Cardiac muscle cell (in vitro differentiated cells and primary cell): ENCODE data around the gene TP53RK. TPM values are rescaled to one million over a fixed set of nuclear protein-coding genes. Genes with fewer than 3 reads are reported as not detected.

Source experiments
- DNase-seq, 2 donors: peaks; one replicate each; pipeline versions ENCODE4 v3.0.0 to v3.0.0-alpha.2; 2010 to 2017; ENCODE audit warnings: low read depth in 1 of 2, low spot score in 1 of 2
- H3K27ac ChIP-seq: fragments of 200-600 bp; sonication (generic); 2 replicates; pipeline ENCODE4 v1.5.1; 2016
- H3K27me3 ChIP-seq: fragments of 200-600 bp; sonication (generic); 2 replicates; pipeline ENCODE4 v1.6.0; 2016; ENCODE audit warnings: control low read depth
- H3K36me3 ChIP-seq: fragments of 200-600 bp; sonication (generic); 2 replicates; pipeline ENCODE4 v1.5.1; 2016; ENCODE audit warnings: control low read depth
- H3K4me1 ChIP-seq: fragments of 200-600 bp; sonication (generic); 2 replicates; pipeline ENCODE4 v1.8.1; 2017; ENCODE audit warnings: low read depth, mild to moderate bottlenecking, mixed run types
- H3K4me3 ChIP-seq: fragments of 200-600 bp; sonication (generic); 2 replicates; pipeline ENCODE4 v1.5.1; 2016; ENCODE audit warnings: mild to moderate bottlenecking
- H3K9me3 ChIP-seq: fragments of 200-600 bp; sonication (generic); 2 replicates; pipeline ENCODE4 v1.5.1; 2017; ENCODE audit warnings: low read depth, mild to moderate bottlenecking, control low read depth
- CTCF ChIP-seq: IDR thresholded peaks from 2 replicates; pipeline ENCODE4 v1.5.1; 2012; ENCODE audit warnings: low read depth, mild to moderate bottlenecking, low read length
- polyA plus RNA-seq: library from polyadenylated mRNA; unstranded; fragments of >200 nt; fragmentation: Nextera tagmentation; extraction: Ambion mirVana; gene quantifications from 2 replicates; pipeline ENCODE4 v1.2.1, GENCODE V29; 2016
- total RNA-seq: library from RNA; depleted of rRNA; stranded (reverse); fragments of >200 nt; gene quantifications from 2 replicates; pipeline ENCODE4 v1.2.3, GENCODE V29; 2016

Gene TP53RK
- total and polyA plus RNA-seq, 2 experiments from 2014 or later: 15.8 to 19.6 TPM

DNA sequence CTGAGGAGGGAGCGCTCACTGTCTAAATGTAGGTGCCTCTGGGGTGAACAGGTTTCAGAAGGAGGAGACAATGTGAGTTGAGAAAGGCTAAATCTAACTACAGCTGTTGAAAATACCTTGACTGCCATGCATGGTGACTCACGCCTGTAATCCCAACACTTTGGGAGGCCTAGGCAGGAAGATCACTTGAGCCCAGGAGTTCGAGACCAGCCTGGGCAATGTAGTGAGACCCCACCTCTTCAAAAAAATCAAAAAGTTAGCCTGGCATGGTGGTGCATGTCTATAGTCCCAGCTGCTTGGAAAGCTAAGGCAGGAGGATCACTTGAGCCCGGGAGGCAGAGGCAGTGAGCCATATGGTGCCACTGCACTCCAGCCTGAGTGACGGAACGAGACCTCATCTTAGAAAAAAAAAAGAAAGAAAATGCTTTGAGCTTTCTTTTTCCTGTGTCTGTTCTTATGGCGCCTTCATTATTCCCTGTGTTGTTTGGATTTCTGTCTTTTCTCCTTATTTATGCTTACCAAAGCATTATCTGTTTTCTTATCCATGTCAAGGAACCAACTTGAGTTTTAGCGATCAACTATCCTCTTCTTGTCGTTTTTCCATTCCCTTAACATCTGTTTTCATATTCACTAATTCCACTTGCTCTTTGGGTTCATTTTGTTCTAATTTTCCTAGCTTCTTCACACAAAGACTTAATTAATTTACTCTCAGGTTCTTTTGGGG, 28.7 kb upstream of the TP53RK start:
- no peak overlapping the region for H3K27ac ChIP-seq
- DNase-seq: no peak
- no peaks in the 10 kb centered on the region for H3K9me3 ChIP-seq
- H3K4me3 ChIP-seq: no peak overlapping the region
- TF ChIP-seq CTCF: no peak
- H3K27me3 ChIP-seq: no peaks in the 10 kb centered on the region
- H3K36me3 ChIP-seq: no peaks in the 10 kb centered on the region
- H3K4me1 ChIP-seq: no peaks in the 10 kb centered on the region

DNA sequence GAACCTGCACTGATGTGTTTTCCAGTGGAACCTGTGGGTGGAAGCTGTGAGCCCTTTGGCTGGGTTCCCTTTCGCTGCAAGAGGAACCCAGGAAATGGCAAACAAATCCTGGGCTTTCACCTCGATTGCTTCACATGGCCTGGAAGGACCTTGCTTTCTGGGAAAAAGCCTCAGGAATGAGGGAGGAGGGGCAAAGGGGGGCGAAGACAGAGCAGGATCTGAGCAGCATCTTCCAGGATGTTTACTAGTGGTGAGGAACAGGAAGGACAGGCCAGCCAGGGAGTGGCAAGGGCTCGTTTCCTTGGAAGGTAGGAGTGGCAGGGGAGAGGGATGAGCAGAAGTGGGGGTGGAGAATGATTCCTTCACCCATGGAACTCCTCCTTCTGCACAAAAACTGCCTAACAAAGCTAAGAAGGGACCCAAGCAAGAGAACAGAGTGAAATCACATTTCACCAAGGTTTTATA, 26.1 kb upstream of the TP53RK start:
- no peaks in the 10 kb centered on the region for H3K27me3 ChIP-seq
- H3K4me3 ChIP-seq: no peak overlapping the region
- no peaks in the 10 kb centered on the region for H3K36me3 ChIP-seq
- H3K27ac ChIP-seq: no peak overlapping the region
- peak; percentile 4 for TF ChIP-seq CTCF
- no peaks in the 10 kb centered on the region for H3K9me3 ChIP-seq
- no peaks in the 10 kb centered on the region for H3K4me1 ChIP-seq
- peak in 1 of 2 donors; percentile 92 for DNase-seq

- no peak for DNase-seq
These were observed 25.0 kb upstream of the TP53RK start for GRCh38 chr20:46713957-46714834.

DNA sequence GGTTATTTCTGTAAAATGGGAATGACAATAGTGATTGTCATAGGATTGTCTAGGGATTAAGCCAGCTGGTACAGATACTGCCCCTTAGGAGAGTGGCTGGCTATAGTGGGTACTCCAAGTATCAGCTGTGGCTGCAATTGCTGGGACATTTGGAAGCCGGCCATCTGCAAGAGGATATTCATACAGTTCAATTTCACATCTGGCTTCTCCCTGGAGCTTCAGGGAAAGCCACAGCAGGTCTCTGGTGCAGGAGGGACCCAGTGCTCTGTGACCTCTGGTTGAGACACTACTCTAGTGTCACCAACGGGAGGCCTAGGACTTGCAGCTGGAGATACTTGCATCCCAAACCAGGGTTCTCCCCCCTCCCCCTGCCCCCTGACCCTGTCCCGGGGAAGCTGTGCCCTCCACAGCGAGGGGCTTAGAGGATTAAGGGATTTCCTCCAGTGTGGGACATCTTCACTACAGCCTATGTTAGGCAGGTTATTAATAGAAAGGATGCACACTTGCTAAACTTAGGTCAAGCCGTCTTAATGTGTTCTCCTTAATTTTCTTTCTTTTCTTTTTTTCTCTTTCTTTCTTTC, 22.9 kb upstream of the TP53RK start:
- Histone ChIP-seq H3K27ac (no peak overlapping the region), H3K27me3 (no peaks in the 10 kb centered on the region), H3K4me3 (no peak overlapping the region), H3K4me1 (no peaks in the 10 kb centered on the region), H3K9me3 (no peaks in the 10 kb centered on the region), H3K36me3 (no peaks in the 10 kb centered on the region)
- no peak for DNase-seq
- TF ChIP-seq CTCF: no peak

More at GRCh38 chr20:46713957-46714834, 25.0 kb upstream of the TP53RK start:
- no peak overlapping the region for H3K4me3 ChIP-seq
- no peak overlapping the region for H3K27ac ChIP-seq
- no peaks in the 10 kb centered on the region for H3K27me3 ChIP-seq
- no peaks in the 10 kb centered on the region for H3K36me3 ChIP-seq
- H3K4me1 ChIP-seq: no peaks in the 10 kb centered on the region
- no peak for TF ChIP-seq CTCF
- no peaks in the 10 kb centered on the region for H3K9me3 ChIP-seq

GRCh38 chr20:46710153-46710913, 21.1 kb upstream of the TP53RK start:
- Histone ChIP-seq H3K9me3 (no peaks in the 10 kb centered on the region), H3K4me3 (peak overlapping the region; percentile 39), H3K27ac (no peak overlapping the region)

More at GRCh38 chr20:46710153-46710913, 21.1 kb upstream of the TP53RK start:
- no peak for DNase-seq
- H3K4me1 ChIP-seq: no peaks in the 10 kb centered on the region
- no peaks in the 10 kb centered on the region for H3K36me3 ChIP-seq
- no peaks in the 10 kb centered on the region for H3K27me3 ChIP-seq
- TF ChIP-seq CTCF: no peak
